Mesenchymal stem cell (in vitro differentiated cells and primary cell): Measurements from ENCODE around the gene LTC4S.

Experiments used
- DNase-seq: peaks from one replicate; pipeline ENCODE4 v3.0.0-alpha.2; 2013
- H2AFZ ChIP-seq: one replicate; pipeline ENCODE4 v1.6.1; 2013; ENCODE audit warnings: low read depth, mild to moderate bottlenecking, control low read depth, inconsistent platforms, low read length, moderate library complexity
- H2AK5ac ChIP-seq: 2 replicates; pipeline ENCODE4 v1.6.1; 2013; ENCODE audit warnings: low read length, moderate library complexity, mild to moderate bottlenecking, inconsistent platforms; ENCODE audit not compliant: severe bottlenecking
- H2BK120ac ChIP-seq: one replicate; pipeline ENCODE4 v1.6.1; 2013; ENCODE audit warnings: low read depth, mild to moderate bottlenecking, inconsistent platforms, low read length, moderate library complexity
- H2BK12ac ChIP-seq, 2 experiments: one replicate each; pipeline ENCODE4 v1.6.1; 2013; ENCODE audit warnings: inconsistent platforms in 2 of 2, low read length in 2 of 2, mild to moderate bottlenecking in 2 of 2, moderate library complexity in 2 of 2, control low read depth in 1 of 2
- H2BK15ac ChIP-seq: one replicate; pipeline ENCODE4 v1.6.1; 2013; ENCODE audit warnings: mild to moderate bottlenecking, low read depth, inconsistent platforms; ENCODE audit not compliant: poor library complexity, severe bottlenecking
- H2BK5ac ChIP-seq: 2 replicates; pipeline ENCODE4 v1.6.1; 2013; ENCODE audit warnings: low read depth, mild to moderate bottlenecking, low read length, control low read depth, inconsistent platforms; ENCODE audit not compliant: poor library complexity, severe bottlenecking
- H3K14ac ChIP-seq, 2 experiments: one replicate each; pipeline ENCODE4 v1.6.1; 2013; ENCODE audit warnings: inconsistent platforms in 2 of 2, low read length in 2 of 2, control low read depth in 1 of 2, mild to moderate bottlenecking in 1 of 2, moderate library complexity in 1 of 2
- H3K18ac ChIP-seq, 2 experiments: one replicate each; pipeline ENCODE4 v1.6.1; 2013; ENCODE audit warnings: inconsistent platforms in 2 of 2, low read length in 2 of 2, control low read depth in 1 of 2, low read depth in 1 of 2, mild to moderate bottlenecking in 1 of 2
- H3K23ac ChIP-seq, 2 experiments: one replicate each; pipeline ENCODE4 v1.6.1; 2013; ENCODE audit warnings: inconsistent platforms in 2 of 2, low read length in 2 of 2, mild to moderate bottlenecking in 2 of 2, moderate library complexity in 2 of 2, control low read depth in 1 of 2
- H3K27ac ChIP-seq: 2 replicates; pipeline ENCODE4 v1.5.1; 2013; ENCODE audit warnings: mild to moderate bottlenecking, moderate library complexity, low read length, control low read depth, inconsistent platforms; ENCODE audit not compliant: poor library complexity, severe bottlenecking
- H3K27me3 ChIP-seq, 2 experiments: 2 replicates each; pipeline versions ENCODE4 v1.6.1 to v1.7.0; 2013; ENCODE audit warnings: low read length in 2 of 2, mild to moderate bottlenecking in 2 of 2, moderate library complexity in 2 of 2, control low read depth in 1 of 2, inconsistent platforms in 1 of 2; ENCODE audit not compliant: control insufficient read depth in 1 of 2, insufficient read depth in 1 of 2
- H3K36me3 ChIP-seq, 2 experiments: 2 replicates each; pipeline versions ENCODE4 v1.6.1 to v1.7.0; 2013; ENCODE audit warnings: low read length in 2 of 2, control low read depth in 1 of 2, inconsistent platforms in 1 of 2, low read depth in 1 of 2, mild to moderate bottlenecking in 1 of 2; ENCODE audit not compliant: insufficient read depth in 2 of 2, control insufficient read depth in 1 of 2
- H3K4ac ChIP-seq, 2 experiments: one replicate each; pipeline ENCODE4 v1.6.1; 2013; ENCODE audit warnings: inconsistent platforms in 2 of 2, low read length in 2 of 2, mild to moderate bottlenecking in 2 of 2, moderate library complexity in 2 of 2, control low read depth in 1 of 2, low read depth in 1 of 2
- H3K4me1 ChIP-seq: 2 replicates; pipeline ENCODE4 v1.6.1; 2013; ENCODE audit warnings: low read depth, low read length, control low read depth; ENCODE audit not compliant: control insufficient read depth, insufficient read depth
- H3K4me2 ChIP-seq: 2 replicates; pipeline ENCODE4 v1.6.1; 2013; ENCODE audit warnings: low read length, mild to moderate bottlenecking, inconsistent platforms; ENCODE audit not compliant: poor library complexity, severe bottlenecking
- H3K4me3 ChIP-seq, 2 experiments: 2 replicates each; pipeline versions ENCODE4 v1.5.1 to v1.7.0; 2013; ENCODE audit warnings: low read length in 2 of 2, mild to moderate bottlenecking in 2 of 2, control low read depth in 1 of 2, low read depth in 1 of 2; ENCODE audit not compliant: insufficient read depth in 1 of 2
- H3K79me1 ChIP-seq: replicated peaks from 2 replicates; pipeline ENCODE4 v1.6.1; 2013; ENCODE audit warnings: mild to moderate bottlenecking, control low read depth, low read length, inconsistent platforms; ENCODE audit not compliant: poor library complexity, severe bottlenecking
- H3K9ac ChIP-seq: 2 replicates; pipeline ENCODE4 v1.7.0; 2013; ENCODE audit warnings: mild to moderate bottlenecking, low read length, moderate library complexity
- H3K9me3 ChIP-seq: 2 replicates; pipeline ENCODE4 v1.7.0; 2013; ENCODE audit warnings: mild to moderate bottlenecking, low read length; ENCODE audit not compliant: control insufficient read depth
- H4K8ac ChIP-seq: one replicate; pipeline ENCODE4 v1.6.1; 2013; ENCODE audit warnings: inconsistent platforms, mild to moderate bottlenecking, low read length, moderate library complexity
- H4K91ac ChIP-seq: one replicate; pipeline ENCODE4 v1.6.1; 2013; ENCODE audit warnings: mild to moderate bottlenecking, low read length, inconsistent platforms
- WGBS: methylation state at CpG from one replicate; pipeline ENCODE4 v1.1.7; 2013; ENCODE audit warnings: mixed read lengths; 5-methylcytosine and 5-hydroxymethylcytosine counted together

Gene LTC4S

GRCh38 chr5:179759581-179760551, 33.9 kb upstream of the LTC4S start:
- WGBS, result 78% methylated on average over 9 of the region's 9 CpGs
- DNase-seq, result peak; percentile 47
- H4K8ac ChIP-seq, result no peak overlapping the region

DNA sequence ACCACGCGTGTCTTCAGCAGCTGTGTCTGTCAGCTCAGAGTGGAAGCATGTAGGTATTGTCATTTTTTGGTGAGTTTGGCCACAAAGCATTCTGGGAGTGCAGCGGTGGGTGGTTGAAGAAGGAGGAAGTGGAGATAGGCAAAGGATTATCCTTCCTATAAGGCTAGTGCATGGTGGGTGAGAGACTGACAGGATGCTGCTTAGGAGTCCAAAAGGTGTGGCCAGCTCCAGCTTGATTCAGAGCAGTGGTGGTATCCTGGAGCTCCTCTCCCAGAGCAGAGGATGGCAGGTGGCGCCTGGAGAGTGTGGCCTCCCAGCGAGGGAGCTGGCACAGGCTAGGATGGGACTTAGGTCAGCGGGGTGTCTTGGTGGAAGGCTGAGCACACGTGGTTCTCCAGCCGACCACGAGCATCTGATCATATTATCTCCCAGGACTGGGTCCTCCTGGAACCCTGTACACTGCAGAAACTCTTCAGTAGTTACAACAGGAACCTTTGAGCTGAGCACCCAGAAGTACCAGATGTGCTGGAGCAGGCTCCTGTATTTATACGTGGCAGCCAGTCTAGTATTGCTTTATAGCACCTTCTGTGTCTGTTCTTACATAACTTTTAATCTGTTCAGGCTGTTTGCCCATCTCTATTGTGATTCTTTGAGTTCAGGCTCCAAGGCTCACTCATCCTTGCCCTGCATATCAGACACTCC, 31.6 kb upstream of the LTC4S start:
- 72% methylated on average over 10 of the region's 10 CpGs for WGBS
- Histone ChIP-seq H3K4me2 (no peak overlapping the region), H2BK5ac (no peak overlapping the region), H3K36me3 (peaks cover 7 to 20% of the 10 kb centered on the region in 2 experiments), H3K4me3 (peak overlapping the region in 1 of 2 experiments; percentile 3), H3K14ac (no peak overlapping the region), H3K9ac (peak overlapping the region; percentile 41), H4K91ac (peak overlapping the region; percentile 71), H3K27ac (peak overlapping the region; percentile 69), H3K4ac (peak overlapping the region in 1 of 2 experiments; percentile 59), H2BK120ac (no peak overlapping the region), H2AFZ (no peak overlapping the region), H3K4me1 (peaks cover 49% of the 10 kb centered on the region), H2AK5ac (peak overlapping the region; percentile 53), H3K9me3 (no peaks in the 10 kb centered on the region), H2BK12ac (no peak overlapping the region), H3K18ac (peak overlapping the region; percentile 23 to 28), H3K79me1 (peaks cover 5% of the 10 kb centered on the region), H3K23ac (no peak overlapping the region), H4K8ac (peak overlapping the region; percentile 53), H3K27me3 (no peaks in the 10 kb centered on the region), H2BK15ac (no peak overlapping the region)
- no peak for DNase-seq

More at GRCh38 chr5:179759581-179760551, 33.9 kb upstream of the LTC4S start:
- Histone ChIP-seq H3K4me3 (no peak overlapping the region), H2BK15ac (no peak overlapping the region), H4K91ac (no peak overlapping the region), H3K27ac (no peak overlapping the region), H3K9ac (no peak overlapping the region), H3K79me1 (peaks cover 5% of the 10 kb centered on the region), H3K4me2 (no peak overlapping the region), H2BK5ac (no peak overlapping the region), H2BK12ac (no peak overlapping the region), H3K4ac (no peak overlapping the region), H2AFZ (no peak overlapping the region), H3K4me1 (peaks cover 33% of the 10 kb centered on the region), H3K18ac (peak overlapping the region in 1 of 2 experiments; percentile 14), H3K27me3 (no peaks in the 10 kb centered on the region), H3K9me3 (no peaks in the 10 kb centered on the region), H3K14ac (no peak overlapping the region), H2AK5ac (no peak overlapping the region), H3K36me3 (peaks cover 0 to 5% of the 10 kb centered on the region in 2 experiments), H3K23ac (no peak overlapping the region), H2BK120ac (no peak overlapping the region)

- Histone ChIP-seq H3K18ac (peak overlapping the region in 1 of 2 experiments; percentile 14), H2AK5ac (no peak overlapping the region), H2BK120ac (no peak overlapping the region), H3K36me3 (peaks cover 7 to 25% of the 10 kb centered on the region in 2 experiments), H2BK12ac (no peak overlapping the region), H4K8ac (no peak overlapping the region), H4K91ac (no peak overlapping the region), H3K9me3 (no peaks in the 10 kb centered on the region), H3K4me2 (no peak overlapping the region), H3K4me1 (peaks cover 50% of the 10 kb centered on the region), H3K27ac (peak overlapping the region; percentile 69), H2AFZ (no peak overlapping the region), H3K4me3 (peak overlapping the region in 1 of 2 experiments; percentile 3), H2BK5ac (no peak overlapping the region), H3K4ac (no peak overlapping the region), H3K27me3 (no peaks in the 10 kb centered on the region), H3K14ac (no peak overlapping the region), H3K23ac (no peak overlapping the region), H3K9ac (peak overlapping the region; percentile 41), H3K79me1 (peaks cover 5% of the 10 kb centered on the region), H2BK15ac (no peak overlapping the region)
- WGBS, result 63% methylated on average over 2 of the region's 3 CpGs
- DNase-seq, result peak; percentile 85
Measured at GRCh38 chr5:179762781-179763176, 31.0 kb upstream of the LTC4S start.
